HPDE6-E6E7 (cell line): ENCODE measurements around the gene STYXL2.

Experiments used
- DNase-seq: peaks from one replicate; pipeline ENCODE4 v3.0.0; 2011; ENCODE audit warnings: missing footprints; ENCODE audit errors: extremely low spot score

The STYXL2 gene

GRCh38 chr1:167093846-167094516 is at the start of gene STYXL2:
Gene STYXL2 (plus strand): TSS chr1:167094075. CDS start chr1:167094850, 775 bp downstream.
- DNase-seq = no peak

GRCh38 chr1:167051907-167052306 is 42.0 kb upstream of the STYXL2 start:
- no peak for DNase-seq

GRCh38 chr1:167052389-167052788 is 41.5 kb upstream of the STYXL2 start:
- DNase-seq = no peak

GRCh38 chr1:167054531-167054930 is 39.3 kb upstream of the STYXL2 start:
- no peak for DNase-seq

GRCh38 chr1:167054946-167055630 is 38.8 kb upstream of the STYXL2 start:
- no peak for DNase-seq

- no peak for DNase-seq
Measured at GRCh38 chr1:167056529-167057231, 37.2 kb upstream of the STYXL2 start.

- DNase-seq = peak; percentile 37
Measured at GRCh38 chr1:167057241-167057688, 36.6 kb upstream of the STYXL2 start.

- DNase-seq = no peak
Measured at GRCh38 chr1:167059045-167059808, 34.6 kb upstream of the STYXL2 start.

- DNase-seq = no peak
Measured at GRCh38 chr1:167059809-167060107, 34.1 kb upstream of the STYXL2 start.

- DNase-seq = no peak
Measured at GRCh38 chr1:167060141-167061072, 33.5 kb upstream of the STYXL2 start.

- DNase-seq = no peak
Measured at GRCh38 chr1:167061073-167061464, 32.8 kb upstream of the STYXL2 start.

GRCh38 chr1:167064621-167065020 is 29.3 kb upstream of the STYXL2 start:
- DNase-seq = no peak

GRCh38 chr1:167065471-167065870 is 28.4 kb upstream of the STYXL2 start:
- DNase-seq = no peak

- DNase-seq = peak; percentile 83
Measured at GRCh38 chr1:167066333-167067122, 27.3 kb upstream of the STYXL2 start.

- no peak for DNase-seq
Measured at GRCh38 chr1:167067904-167068303, 26.0 kb upstream of the STYXL2 start.

GRCh38 chr1:167068761-167069160 is 25.1 kb upstream of the STYXL2 start:
- DNase-seq = no peak

- DNase-seq = no peak
Measured at GRCh38 chr1:167071286-167071685, 22.6 kb upstream of the STYXL2 start.

- no peak for DNase-seq
Measured at GRCh38 chr1:167076136-167076710, 17.7 kb upstream of the STYXL2 start.

- no peak for DNase-seq
Measured at GRCh38 chr1:167077128-167077867, 16.6 kb upstream of the STYXL2 start.
